ENCODE data around the gene SPANXD.
"Not testable (repeated sequence)": the region's sequence is repeated elsewhere in the genome, so short reads cannot be mapped to it uniquely, and the experiment has no call there.

Gene SPANXD, protein sequence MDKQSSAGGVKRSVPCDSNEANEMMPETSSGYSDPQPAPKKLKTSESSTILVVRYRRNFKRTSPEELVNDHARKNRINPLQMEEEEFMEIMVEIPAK

DNA sequence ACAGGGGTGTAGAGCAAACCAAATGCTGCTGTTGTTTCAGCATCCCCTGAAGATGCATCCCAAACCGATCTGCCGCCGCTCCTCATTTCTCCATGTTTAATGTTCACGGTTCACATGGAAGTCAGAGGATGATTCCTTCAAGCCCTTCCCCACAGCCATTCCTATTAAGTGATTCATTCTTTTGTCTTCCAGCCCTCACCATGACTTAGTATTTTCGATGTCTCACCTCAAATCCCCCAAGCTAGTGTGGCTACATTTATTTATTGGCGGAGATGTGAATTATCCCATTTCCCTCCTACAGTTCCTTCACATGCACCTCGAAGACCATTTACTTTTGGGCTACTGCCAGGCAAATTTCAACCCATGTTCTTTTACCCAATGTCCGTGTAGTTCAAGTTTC is at the start of gene SPANXD:
Gene SPANXD, minus strand, starts transcription at position 101 of the 400 bp plus-strand sequence. CDS start 334 bp downstream, outside the sequence.
- DNase-seq, result not testable (repeated sequence)

DNA sequence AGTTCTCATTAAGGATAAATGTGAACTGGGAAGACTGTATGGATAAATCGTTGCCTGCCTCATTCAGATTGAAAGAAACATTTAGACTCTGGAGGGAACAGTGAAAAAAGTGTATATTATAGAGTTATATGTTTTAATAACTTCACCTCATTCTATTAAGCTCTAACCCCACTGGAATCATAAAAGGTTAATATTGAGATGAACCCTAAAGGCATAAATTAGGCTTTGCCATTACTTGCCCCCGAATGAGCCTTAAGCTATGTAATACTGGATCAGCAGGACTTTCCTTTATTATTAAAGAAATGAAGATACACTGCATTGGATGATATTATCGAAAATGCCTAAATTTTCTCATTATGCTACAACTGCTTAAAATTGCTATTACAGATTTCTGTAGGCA is 44.1 kb upstream of the SPANXD start:
- DNase-seq, result no peak

DNA sequence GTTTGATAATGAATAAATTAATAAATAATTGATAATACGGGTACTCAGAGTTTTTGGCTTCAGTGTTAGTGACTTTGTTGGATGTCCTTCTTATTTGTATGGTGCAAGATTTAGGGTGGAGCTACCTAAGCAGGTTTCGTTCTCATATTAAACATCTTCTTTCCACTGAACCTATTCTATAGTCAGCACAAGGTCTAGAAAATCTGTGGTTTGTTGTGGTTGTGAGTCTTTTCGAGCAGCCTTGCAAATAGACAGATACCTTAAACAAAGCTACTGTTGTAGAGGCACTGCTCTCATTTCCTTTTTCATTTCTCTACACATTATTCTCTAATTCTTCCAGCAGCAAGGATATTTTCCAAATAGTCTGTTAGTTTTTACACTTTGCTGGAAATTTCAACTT is 38.1 kb upstream of the SPANXD start:
- DNase-seq, result no peak

DNA sequence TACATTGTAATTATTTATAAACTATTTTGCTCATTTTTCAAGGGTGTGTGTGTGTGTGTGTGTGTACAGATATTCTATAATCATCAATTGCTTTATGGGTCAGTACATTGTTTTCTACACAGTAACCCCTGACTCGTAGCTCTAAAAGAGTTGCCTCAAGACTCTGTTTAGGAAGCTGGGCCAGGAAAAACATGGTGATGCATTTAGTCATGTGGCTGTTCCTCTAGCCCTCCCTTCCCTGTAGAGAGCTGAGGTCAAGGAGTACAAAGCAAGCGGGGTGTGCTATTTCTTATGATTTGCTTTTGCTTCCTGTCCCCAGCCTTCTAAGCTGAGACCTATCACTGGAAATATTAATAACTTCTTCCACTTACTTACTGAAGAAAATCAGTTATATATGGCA is 34.8 kb upstream of the SPANXD start:
- DNase-seq, result no peak

DNA sequence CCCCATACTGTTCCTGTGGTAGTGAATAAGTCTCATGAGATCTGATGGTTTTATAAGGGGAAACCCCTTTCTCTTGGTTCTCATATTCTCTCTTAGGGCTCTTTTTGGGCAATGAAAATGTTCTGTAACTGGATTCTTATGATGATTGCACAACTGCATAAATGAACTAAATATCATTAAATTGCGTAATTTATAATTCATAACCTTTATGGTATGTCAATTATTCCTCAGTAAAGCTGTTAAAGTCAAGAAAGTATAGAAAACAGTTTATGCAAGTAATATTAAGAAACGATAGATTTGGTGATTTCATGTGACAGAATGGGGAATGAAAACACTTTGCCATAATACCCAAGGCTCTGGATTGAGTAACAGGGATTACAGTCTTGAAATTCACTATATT is 33.5 kb upstream of the SPANXD start:
- DNase-seq, result no peak

DNA sequence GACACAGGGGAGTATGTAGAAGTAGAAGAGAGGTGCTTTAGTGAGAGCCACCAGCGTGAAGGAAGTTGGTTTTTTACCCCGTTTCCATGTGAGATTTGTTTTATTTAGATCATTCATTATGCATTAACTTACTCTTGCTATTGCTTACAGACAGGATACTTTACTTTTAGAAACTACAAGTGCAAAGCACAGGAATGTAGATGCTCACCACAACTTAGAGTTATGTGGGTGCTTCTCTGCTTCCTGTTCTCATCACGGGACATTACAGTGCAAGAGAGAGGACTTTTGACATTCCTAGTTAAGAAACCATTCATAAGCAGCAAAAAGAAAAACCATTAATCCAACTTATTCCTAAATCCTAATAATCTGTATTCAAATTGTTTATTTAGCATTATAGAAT is 25.6 kb upstream of the SPANXD start:
- DNase-seq, result no peak

DNA sequence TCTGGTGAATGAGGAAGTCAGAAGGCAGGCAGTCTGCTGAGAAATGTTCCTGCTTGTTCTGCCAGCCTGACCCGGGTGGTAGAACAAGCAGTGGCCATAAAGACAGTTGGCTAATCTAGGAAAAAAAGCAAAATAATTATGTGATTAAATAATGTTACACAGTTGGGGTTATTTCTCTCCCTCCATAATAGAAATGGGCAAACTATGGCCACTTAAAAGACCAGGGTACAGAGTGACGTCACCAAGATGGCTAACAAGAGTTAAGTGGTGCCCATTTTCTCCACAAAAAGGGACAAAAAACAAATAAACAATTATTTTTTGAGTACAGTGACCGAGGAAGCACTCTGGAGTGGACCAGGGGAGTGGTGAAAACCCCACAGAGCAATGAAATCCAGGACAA is 16.1 kb upstream of the SPANXD start:
- DNase-seq, result no peak

DNA sequence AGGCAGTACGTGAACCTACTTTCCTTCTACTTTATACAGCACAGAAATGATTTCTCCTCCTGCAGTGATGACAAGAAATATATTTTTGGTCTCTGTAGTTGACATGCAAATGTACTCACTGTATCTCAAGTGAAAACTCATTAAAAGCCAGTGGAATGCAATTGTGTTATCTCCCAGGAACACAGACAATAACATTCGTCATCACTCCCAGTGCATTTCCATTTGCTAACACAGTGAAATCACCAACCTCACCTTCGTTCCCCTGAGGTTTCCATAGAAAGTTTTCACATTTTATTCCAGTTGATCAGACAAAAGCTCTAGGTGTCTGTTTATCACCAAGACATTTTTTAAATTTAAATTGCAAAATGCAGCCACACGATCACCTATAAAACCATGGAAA is 2.5 kb upstream of the SPANXD start:
- no peak for DNase-seq

DNA sequence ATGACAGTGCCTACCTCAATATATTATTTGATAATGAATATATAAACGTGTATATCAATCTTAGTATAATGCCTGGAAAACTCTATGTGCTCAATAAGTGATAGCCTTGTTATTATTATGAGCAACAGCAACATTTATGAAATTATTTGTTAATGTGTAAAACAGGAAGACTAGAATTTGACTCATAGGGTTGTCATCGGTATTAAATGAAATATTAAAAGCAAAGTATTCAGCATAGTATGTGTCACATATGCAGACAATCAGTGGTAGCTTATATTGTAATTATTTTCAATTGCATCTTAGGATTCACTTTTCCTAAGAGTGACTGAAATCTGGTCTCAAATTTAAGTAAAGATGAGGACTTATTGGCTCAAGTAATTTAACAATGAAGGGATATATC is 24.6 kb downstream of the SPANXD start:
- no peak for DNase-seq

DNA sequence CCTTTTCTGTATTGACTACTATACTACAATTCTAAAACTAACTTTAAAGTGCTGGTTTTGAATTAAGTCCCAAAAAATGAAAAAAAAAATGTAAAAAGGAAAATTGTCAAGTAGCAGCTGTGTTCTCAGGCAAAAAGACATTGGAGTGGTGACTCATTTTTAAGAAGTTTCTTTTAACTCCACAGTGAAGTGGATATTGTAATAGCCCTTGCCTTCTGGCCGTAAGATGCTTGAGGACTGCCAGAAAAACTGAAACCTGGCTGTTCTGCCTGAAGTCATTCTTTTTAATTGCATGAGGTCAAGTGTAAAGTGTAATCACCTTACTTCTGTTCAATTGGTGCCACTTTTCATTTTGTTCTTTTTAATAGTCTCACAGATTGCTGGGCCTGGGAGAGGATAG is 28.9 kb downstream of the SPANXD start:
- DNase-seq, result no peak

DNA sequence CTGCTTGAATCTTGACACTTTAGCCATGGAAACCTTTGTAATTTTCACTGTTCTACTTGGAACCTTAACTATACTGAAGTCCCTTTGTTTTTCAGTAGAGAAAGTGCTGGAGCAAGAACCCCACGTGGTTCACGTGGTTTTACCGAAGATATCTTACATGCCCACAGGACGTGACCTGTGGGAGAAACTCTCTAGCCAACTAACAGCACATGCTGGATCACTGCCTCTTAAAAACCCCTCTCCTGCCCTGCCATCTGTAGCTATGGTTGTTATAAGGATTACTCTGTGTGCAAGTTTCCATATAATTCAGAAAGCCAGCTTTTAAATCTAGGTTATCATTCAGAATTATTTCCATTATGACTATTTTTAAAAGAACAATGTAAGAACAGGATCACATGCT is 30.2 kb downstream of the SPANXD start:
- DNase-seq, result no peak

DNA sequence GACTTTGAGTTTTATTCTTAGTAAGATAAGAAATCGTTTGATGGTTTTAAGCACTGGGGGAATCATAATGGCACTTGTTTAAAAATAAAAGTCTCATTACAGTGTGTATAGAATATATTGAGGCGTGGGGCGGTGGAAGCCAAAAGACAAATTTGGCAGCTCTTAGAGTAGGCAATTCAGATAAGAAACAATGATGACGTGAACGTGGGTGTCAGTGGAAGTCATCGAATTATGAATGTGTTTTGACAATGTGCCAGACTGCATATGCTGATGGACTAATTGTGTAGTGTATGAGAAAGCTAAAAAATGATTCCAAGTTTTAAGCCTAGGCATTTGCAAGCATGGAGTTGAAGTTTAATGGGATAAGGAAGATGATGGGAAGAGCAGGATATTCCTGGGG is 35.8 kb downstream of the SPANXD start:
- no peak for DNase-seq

DNA sequence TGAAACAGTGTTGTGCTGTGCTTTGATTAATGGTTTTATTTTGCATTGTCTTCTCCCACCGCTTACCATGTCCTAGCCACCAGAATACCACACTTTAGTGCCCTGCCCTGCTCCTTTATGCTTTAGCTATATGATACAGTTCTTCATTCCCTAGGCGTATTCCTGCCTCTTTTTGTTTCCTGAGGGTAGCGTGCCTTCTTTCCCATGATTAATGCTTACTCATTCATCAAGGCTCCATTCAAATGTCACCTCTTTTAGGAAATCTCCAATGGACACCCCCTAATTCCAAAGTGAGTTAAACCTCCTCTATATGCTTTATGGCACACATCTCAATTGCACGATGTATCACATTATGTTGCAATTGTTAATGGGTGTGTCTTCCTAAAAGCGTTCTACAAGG is 46.3 kb downstream of the SPANXD start:
- DNase-seq, result no peak

Measured in activated CD8-positive, alpha-beta memory T cell treated with anti-CD3 and anti-CD28 coated beads for 24 hours (primary cell).